GM23338 (cell line): ENCODE data around the gene PDHX. TPM values are rescaled to one million over a fixed set of nuclear protein-coding genes. Genes with fewer than 3 reads are reported as not detected.

Experiments used
- ATAC-seq: fragments of 200-7000 bp; cut with Tn5 transposase; 3 replicates; pipeline ENCODE4 v1.9.1; 2020
- DNase-seq: peaks from one replicate; pipeline ENCODE4 v3.0.0-alpha.2; 2015; ENCODE audit warnings: low spot score
- H2AFZ ChIP-seq: fragments of 200-600 bp; sonication (generic); 2 replicates; pipeline ENCODE4 v1.8.0; 2016; ENCODE audit warnings: antibody characterized with exemption, mild to moderate bottlenecking, moderate library complexity
- H3F3A ChIP-seq: fragments of 200-600 bp; sonication (generic); replicated peaks from 2 replicates; pipeline ENCODE4 v1.8.0; 2017; ENCODE audit warnings: antibody characterized with exemption, mixed run types, low read depth
- H3K27ac ChIP-seq: fragments of 200-600 bp; sonication (generic); 2 replicates; pipeline ENCODE4 v1.6.1; 2016; ENCODE audit warnings: low read depth
- H3K27me3 ChIP-seq: fragments of 200-600 bp; sonication (generic); 2 replicates; pipeline ENCODE4 v1.8.0; 2016; ENCODE audit warnings: mild to moderate bottlenecking, mixed run types, moderate library complexity; ENCODE audit not compliant: insufficient read depth
- H3K36me3 ChIP-seq: fragments of 200-600 bp; sonication (generic); 2 replicates; pipeline ENCODE4 v1.8.0; 2016; ENCODE audit warnings: mild to moderate bottlenecking; ENCODE audit not compliant: insufficient read depth
- H3K4me1 ChIP-seq: fragments of 200-600 bp; sonication (generic); 2 replicates; pipeline ENCODE4 v1.8.0; 2016; ENCODE audit warnings: mild to moderate bottlenecking, moderate library complexity; ENCODE audit not compliant: insufficient read depth
- H3K4me2 ChIP-seq: fragments of 200-600 bp; sonication (generic); 2 replicates; pipeline ENCODE4 v1.7.1; 2017; ENCODE audit warnings: mixed run types
- H3K4me3 ChIP-seq: fragments of 200-600 bp; sonication (generic); 2 replicates; pipeline ENCODE4 v1.6.1; 2016; ENCODE audit warnings: mixed run types
- H3K79me2 ChIP-seq: fragments of 200-600 bp; sonication (generic); replicated peaks from 2 replicates; pipeline ENCODE4 v1.8.0; 2017; ENCODE audit warnings: mild to moderate bottlenecking; ENCODE audit not compliant: insufficient read depth
- H3K9me2 ChIP-seq: fragments of 200-600 bp; sonication (generic); 2 replicates; pipeline ENCODE4 v1.8.0; 2017; ENCODE audit not compliant: insufficient read depth
- H4K20me1 ChIP-seq: fragments of 200-600 bp; sonication (generic); replicated peaks from 2 replicates; pipeline ENCODE4 v1.8.0; 2017; ENCODE audit warnings: mild to moderate bottlenecking; ENCODE audit not compliant: insufficient read depth
- H3K27ac Mint-ChIP-seq: 2 replicates; pipeline ENCODE4 v1.8.0; 2020; ENCODE audit warnings: inconsistent platforms, mild to moderate bottlenecking, moderate library complexity, mixed read lengths
- H3K27me3 Mint-ChIP-seq: 3 replicates; pipeline ENCODE4 v1.8.0; 2022; ENCODE audit warnings: low read depth, mild to moderate bottlenecking, moderate library complexity, mixed read lengths, inconsistent platforms; ENCODE audit not compliant: insufficient read depth, poor library complexity
- H3K36me3 Mint-ChIP-seq: 3 replicates; pipeline ENCODE4 v1.8.0; 2021; ENCODE audit warnings: low read depth, mild to moderate bottlenecking, inconsistent platforms, moderate library complexity, mixed read lengths
- H3K4me1 Mint-ChIP-seq: 3 replicates; pipeline ENCODE4 v1.8.0; 2020; ENCODE audit warnings: mild to moderate bottlenecking, inconsistent platforms, mixed read lengths
- H3K4me3 Mint-ChIP-seq: 3 replicates; pipeline ENCODE4 v1.8.0; 2021; ENCODE audit warnings: moderate library complexity, mild to moderate bottlenecking, inconsistent platforms, mixed read lengths
- H3K9me3 Mint-ChIP-seq: 3 replicates; pipeline ENCODE4 v1.8.0; 2020; ENCODE audit warnings: moderate library complexity, mild to moderate bottlenecking, inconsistent platforms, mixed read lengths
- CREB1 ChIP-seq: fragments of 250-450 bp; sonication (Bioruptor Pico); IDR thresholded peaks from 2 replicates; pipeline ENCODE4 v1.5.0; 2020; ENCODE audit warnings: low read depth, mild to moderate bottlenecking, moderate library complexity
- CTCF ChIP-seq, 2 experiments: fragments of 200-600 bp in 1 of 2; sonication (generic) in 1 of 2; conservative IDR thresholded peaks; 2 replicates each; pipeline versions ENCODE4 v1.5.1 to v1.6.1; 2016 to 2017; ENCODE audit warnings: antibody characterized with exemption in 2 of 2, low read depth in 2 of 2, mild to moderate bottlenecking in 2 of 2, moderate library complexity in 1 of 2
- EZH2 ChIP-seq: fragments of 200-600 bp; sonication (generic); IDR thresholded peaks from one replicate; pipeline ENCODE4 v1.8.0; 2017; ENCODE audit warnings: antibody characterized with exemption, mild to moderate bottlenecking, low read depth; ENCODE audit not compliant: unreplicated experiment
- EZH2phosphoT487 ChIP-seq: fragments of 200-600 bp; sonication (generic); IDR thresholded peaks from one replicate; pipeline ENCODE4 v1.8.1; 2018; ENCODE audit warnings: antibody characterized with exemption; ENCODE audit not compliant: unreplicated experiment
- JUNB ChIP-seq: IDR thresholded peaks from one replicate; pipeline ENCODE4 v1.6.1; 2016; ENCODE audit warnings: antibody characterized with exemption; ENCODE audit not compliant: unreplicated experiment
- NANOG ChIP-seq: IDR thresholded peaks from 2 replicates; pipeline ENCODE4 v1.6.1; 2016; ENCODE audit warnings: antibody characterized with exemption, borderline replicate concordance
- POLR2AphosphoS5 ChIP-seq: IDR thresholded peaks from 2 replicates; pipeline ENCODE4 v1.6.1; 2016; ENCODE audit warnings: antibody characterized with exemption, low read depth
- polyA plus RNA-seq: library from polyadenylated mRNA; unstranded; fragments of >200 nt; fragmentation: Nextera tagmentation; extraction: Ambion mirVana; gene quantifications from 2 replicates; pipeline ENCODE4 v1.2.1, GENCODE V29; 2016
- total RNA-seq: library from RNA; depleted of rRNA; stranded (reverse); fragments of >200 nt; shearing (Covaris generic); gene quantifications from 2 replicates; pipeline ENCODE4 v1.2.3, GENCODE V29; 2014
- TF ChIP-seq, protein P1 (sequence below): fragments of 250-450 bp; sonication (Bioruptor Pico); IDR thresholded peaks from 2 replicates; pipeline ENCODE4 v1.5.0; 2020; ENCODE audit warnings: mild to moderate bottlenecking, moderate library complexity
- TF ChIP-seq, protein P2 (sequence below): IDR thresholded peaks from one replicate; pipeline ENCODE4 v1.6.1; 2018; ENCODE audit warnings: antibody characterized with exemption; ENCODE audit not compliant: unreplicated experiment

PDHX gene
- total and polyA plus RNA-seq, 2 experiments from 2014 or later = 36.9 to 40.2 TPM

- H3K27me3 Mint-ChIP-seq = no peaks in the 10 kb centered on the region
- ATAC-seq = no peak
- Histone ChIP-seq H2AFZ (no peak overlapping the region), H3K79me2 (no peaks in the 10 kb centered on the region), H3K4me1 (no peaks in the 10 kb centered on the region), H4K20me1 (no peaks in the 10 kb centered on the region), H3K4me3 (no peak overlapping the region), H3K9me2 (peaks cover 18% of the 10 kb centered on the region; the same call in 1 of the 2 replicates), H3K27me3 (no peaks in the 10 kb centered on the region), H3K36me3 (no peaks in the 10 kb centered on the region), H3F3A (no peaks in the 10 kb centered on the region), H3K4me2 (no peak overlapping the region), H3K27ac (no peak overlapping the region)
- H3K4me1 Mint-ChIP-seq = no peaks in the 10 kb centered on the region
- no peak overlapping the region for H3K4me3 Mint-ChIP-seq
- no peak for DNase-seq
- H3K36me3 Mint-ChIP-seq = no peaks in the 10 kb centered on the region
- TF ChIP-seq, protein P1, sequence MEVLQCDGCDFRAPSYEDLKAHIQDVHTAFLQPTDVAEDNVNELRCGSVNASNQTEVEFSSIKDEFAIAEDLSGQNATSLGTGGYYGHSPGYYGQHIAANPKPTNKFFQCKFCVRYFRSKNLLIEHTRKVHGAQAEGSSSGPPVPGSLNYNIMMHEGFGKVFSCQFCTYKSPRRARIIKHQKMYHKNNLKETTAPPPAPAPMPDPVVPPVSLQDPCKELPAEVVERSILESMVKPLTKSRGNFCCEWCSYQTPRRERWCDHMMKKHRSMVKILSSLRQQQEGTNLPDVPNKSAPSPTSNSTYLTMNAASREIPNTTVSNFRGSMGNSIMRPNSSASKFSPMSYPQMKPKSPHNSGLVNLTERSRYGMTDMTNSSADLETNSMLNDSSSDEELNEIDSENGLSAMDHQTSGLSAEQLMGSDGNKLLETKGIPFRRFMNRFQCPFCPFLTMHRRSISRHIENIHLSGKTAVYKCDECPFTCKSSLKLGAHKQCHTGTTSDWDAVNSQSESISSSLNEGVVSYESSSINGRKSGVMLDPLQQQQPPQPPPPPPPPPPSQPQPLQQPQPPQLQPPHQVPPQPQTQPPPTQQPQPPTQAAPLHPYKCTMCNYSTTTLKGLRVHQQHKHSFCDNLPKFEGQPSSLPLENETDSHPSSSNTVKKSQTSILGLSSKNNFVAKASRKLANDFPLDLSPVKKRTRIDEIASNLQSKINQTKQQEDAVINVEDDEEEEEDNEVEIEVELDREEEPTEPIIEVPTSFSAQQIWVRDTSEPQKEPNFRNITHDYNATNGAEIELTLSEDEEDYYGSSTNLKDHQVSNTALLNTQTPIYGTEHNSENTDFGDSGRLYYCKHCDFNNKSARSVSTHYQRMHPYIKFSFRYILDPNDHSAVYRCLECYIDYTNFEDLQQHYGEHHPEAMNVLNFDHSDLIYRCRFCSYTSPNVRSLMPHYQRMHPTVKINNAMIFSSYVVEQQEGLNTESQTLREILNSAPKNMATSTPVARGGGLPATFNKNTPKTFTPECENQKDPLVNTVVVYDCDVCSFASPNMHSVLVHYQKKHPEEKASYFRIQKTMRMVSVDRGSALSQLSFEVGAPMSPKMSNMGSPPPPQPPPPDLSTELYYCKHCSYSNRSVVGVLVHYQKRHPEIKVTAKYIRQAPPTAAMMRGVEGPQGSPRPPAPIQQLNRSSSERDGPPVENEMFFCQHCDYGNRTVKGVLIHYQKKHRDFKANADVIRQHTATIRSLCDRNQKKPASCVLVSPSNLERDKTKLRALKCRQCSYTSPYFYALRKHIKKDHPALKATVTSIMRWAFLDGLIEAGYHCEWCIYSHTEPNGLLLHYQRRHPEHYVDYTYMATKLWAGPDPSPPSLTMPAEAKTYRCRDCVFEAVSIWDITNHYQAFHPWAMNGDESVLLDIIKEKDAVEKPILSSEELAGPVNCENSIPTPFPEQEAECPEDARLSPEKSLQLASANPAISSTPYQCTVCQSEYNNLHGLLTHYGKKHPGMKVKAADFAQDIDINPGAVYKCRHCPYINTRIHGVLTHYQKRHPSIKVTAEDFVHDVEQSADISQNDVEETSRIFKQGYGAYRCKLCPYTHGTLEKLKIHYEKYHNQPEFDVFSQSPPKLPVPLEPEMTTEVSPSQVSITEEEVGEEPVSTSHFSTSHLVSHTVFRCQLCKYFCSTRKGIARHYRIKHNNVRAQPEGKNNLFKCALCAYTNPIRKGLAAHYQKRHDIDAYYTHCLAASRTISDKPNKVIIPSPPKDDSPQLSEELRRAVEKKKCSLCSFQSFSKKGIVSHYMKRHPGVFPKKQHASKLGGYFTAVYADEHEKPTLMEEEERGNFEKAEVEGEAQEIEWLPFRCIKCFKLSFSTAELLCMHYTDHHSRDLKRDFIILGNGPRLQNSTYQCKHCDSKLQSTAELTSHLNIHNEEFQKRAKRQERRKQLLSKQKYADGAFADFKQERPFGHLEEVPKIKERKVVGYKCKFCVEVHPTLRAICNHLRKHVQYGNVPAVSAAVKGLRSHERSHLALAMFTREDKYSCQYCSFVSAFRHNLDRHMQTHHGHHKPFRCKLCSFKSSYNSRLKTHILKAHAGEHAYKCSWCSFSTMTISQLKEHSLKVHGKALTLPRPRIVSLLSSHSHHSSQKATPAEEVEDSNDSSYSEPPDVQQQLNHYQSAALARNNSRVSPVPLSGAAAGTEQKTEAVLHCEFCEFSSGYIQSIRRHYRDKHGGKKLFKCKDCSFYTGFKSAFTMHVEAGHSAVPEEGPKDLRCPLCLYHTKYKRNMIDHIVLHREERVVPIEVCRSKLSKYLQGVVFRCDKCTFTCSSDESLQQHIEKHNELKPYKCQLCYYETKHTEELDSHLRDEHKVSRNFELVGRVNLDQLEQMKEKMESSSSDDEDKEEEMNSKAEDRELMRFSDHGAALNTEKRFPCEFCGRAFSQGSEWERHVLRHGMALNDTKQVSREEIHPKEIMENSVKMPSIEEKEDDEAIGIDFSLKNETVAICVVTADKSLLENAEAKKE (CRISPR knock-in tag) = no peak
- TF ChIP-seq EZH2 = no peak
- no peak for TF ChIP-seq JUNB
- TF ChIP-seq CREB1 (CRISPR knock-in tag) = no peak
- no peak for TF ChIP-seq CTCF (conservative IDR thresholded peaks at IDR 0.05; ENCODE audit: low read depth in 2 of 2)
- no peak for TF ChIP-seq NANOG
- TF ChIP-seq POLR2AphosphoS5 = no peak
- TF ChIP-seq, protein P2, sequence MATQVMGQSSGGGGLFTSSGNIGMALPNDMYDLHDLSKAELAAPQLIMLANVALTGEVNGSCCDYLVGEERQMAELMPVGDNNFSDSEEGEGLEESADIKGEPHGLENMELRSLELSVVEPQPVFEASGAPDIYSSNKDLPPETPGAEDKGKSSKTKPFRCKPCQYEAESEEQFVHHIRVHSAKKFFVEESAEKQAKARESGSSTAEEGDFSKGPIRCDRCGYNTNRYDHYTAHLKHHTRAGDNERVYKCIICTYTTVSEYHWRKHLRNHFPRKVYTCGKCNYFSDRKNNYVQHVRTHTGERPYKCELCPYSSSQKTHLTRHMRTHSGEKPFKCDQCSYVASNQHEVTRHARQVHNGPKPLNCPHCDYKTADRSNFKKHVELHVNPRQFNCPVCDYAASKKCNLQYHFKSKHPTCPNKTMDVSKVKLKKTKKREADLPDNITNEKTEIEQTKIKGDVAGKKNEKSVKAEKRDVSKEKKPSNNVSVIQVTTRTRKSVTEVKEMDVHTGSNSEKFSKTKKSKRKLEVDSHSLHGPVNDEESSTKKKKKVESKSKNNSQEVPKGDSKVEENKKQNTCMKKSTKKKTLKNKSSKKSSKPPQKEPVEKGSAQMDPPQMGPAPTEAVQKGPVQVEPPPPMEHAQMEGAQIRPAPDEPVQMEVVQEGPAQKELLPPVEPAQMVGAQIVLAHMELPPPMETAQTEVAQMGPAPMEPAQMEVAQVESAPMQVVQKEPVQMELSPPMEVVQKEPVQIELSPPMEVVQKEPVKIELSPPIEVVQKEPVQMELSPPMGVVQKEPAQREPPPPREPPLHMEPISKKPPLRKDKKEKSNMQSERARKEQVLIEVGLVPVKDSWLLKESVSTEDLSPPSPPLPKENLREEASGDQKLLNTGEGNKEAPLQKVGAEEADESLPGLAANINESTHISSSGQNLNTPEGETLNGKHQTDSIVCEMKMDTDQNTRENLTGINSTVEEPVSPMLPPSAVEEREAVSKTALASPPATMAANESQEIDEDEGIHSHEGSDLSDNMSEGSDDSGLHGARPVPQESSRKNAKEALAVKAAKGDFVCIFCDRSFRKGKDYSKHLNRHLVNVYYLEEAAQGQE = no peak
- no peak for TF ChIP-seq EZH2phosphoT487
- H3K27ac Mint-ChIP-seq = no peak overlapping the region
- H3K9me3 Mint-ChIP-seq = no peaks in the 10 kb centered on the region
These were observed 124.7 kb downstream of the PDHX start for GRCh38 chr11:35041070-35041554.
